Loucy (cell line): Measurements from ENCODE around the gene U2SURP.
A peak's percentile ranks its signal among the peaks of the same experiment; 100 is the strongest.

Experiments used
- H2AFZ ChIP-seq: fragments of 200-600 bp; sonication (generic); 2 replicates; pipeline ENCODE4 v1.6.0; 2016; ENCODE audit warnings: antibody characterized with exemption, mild to moderate bottlenecking, low read length, moderate library complexity
- H3F3A ChIP-seq: fragments of 200-600 bp; 2 replicates; pipeline ENCODE4 v1.6.0; 2016; ENCODE audit warnings: antibody characterized with exemption, low read depth, mild to moderate bottlenecking
- H3K27me3 ChIP-seq: fragments of 200-600 bp; sonication (generic); 2 replicates; pipeline ENCODE4 v1.6.1; 2014; ENCODE audit warnings: low read length, mild to moderate bottlenecking; ENCODE audit not compliant: insufficient read depth, poor library complexity, severe bottlenecking
- H3K36me3 ChIP-seq: fragments of 200-600 bp; sonication (generic); 2 replicates; pipeline ENCODE4 v1.6.1; 2016; ENCODE audit warnings: low read length; ENCODE audit not compliant: insufficient read depth
- H3K4me1 ChIP-seq: fragments of 200-600 bp; sonication (generic); 2 replicates; pipeline ENCODE4 v1.5.1; 2014; ENCODE audit warnings: low read length, mild to moderate bottlenecking; ENCODE audit not compliant: insufficient read depth, poor library complexity, severe bottlenecking
- H3K4me2 ChIP-seq: fragments of 200-600 bp; sonication (generic); 2 replicates; pipeline ENCODE4 v1.6.0; 2014; ENCODE audit warnings: antibody characterized with exemption, low read length, low read depth, mild to moderate bottlenecking; ENCODE audit not compliant: poor library complexity, severe bottlenecking
- H3K4me3 ChIP-seq: fragments of 200-600 bp; sonication (generic); 2 replicates; pipeline ENCODE4 v1.5.1; 2014; ENCODE audit warnings: low read length, mild to moderate bottlenecking, mixed read lengths; ENCODE audit not compliant: poor library complexity, severe bottlenecking
- H3K79me2 ChIP-seq: fragments of 200-600 bp; sonication (generic); 2 replicates; pipeline ENCODE4 v1.6.1; 2014; ENCODE audit warnings: low read length; ENCODE audit not compliant: insufficient read depth
- H3K9ac ChIP-seq: fragments of 200-600 bp; sonication (generic); 2 replicates; pipeline ENCODE4 v1.6.0; 2014; ENCODE audit warnings: mild to moderate bottlenecking, low read depth, low read length, moderate library complexity; ENCODE audit not compliant: poor library complexity, severe bottlenecking
- H3K9me2 ChIP-seq: fragments of 200-600 bp; sonication (generic); replicated peaks from 2 replicates; pipeline ENCODE4 v1.6.1; 2016; ENCODE audit warnings: low read depth, low read length, mixed read lengths
- H3K9me3 ChIP-seq: fragments of 200-600 bp; sonication (generic); 2 replicates; pipeline ENCODE4 v1.6.1; 2014; ENCODE audit warnings: mild to moderate bottlenecking, antibody characterized with exemption, low read length, low read depth; ENCODE audit not compliant: insufficient read depth
- H4K20me1 ChIP-seq: fragments of 200-600 bp; sonication (generic); 2 replicates; pipeline ENCODE4 v1.6.0; 2014; ENCODE audit warnings: antibody characterized with exemption, low read length, mild to moderate bottlenecking; ENCODE audit not compliant: insufficient read depth, poor library complexity, severe bottlenecking
- EZH2phosphoT487 ChIP-seq: fragments of 200-600 bp; IDR thresholded peaks from 2 replicates; pipeline ENCODE4 v1.6.1; 2018; ENCODE audit warnings: antibody characterized with exemption, mild to moderate bottlenecking, moderate library complexity, borderline replicate concordance
- TF ChIP-seq, protein P1 (sequence below): fragments of 200-600 bp; sonication (generic); conservative IDR thresholded peaks from 2 replicates; pipeline ENCODE4 v1.5.1; 2014; ENCODE audit warnings: mild to moderate bottlenecking, antibody characterized with exemption, low read length

Gene U2SURP

DNA sequence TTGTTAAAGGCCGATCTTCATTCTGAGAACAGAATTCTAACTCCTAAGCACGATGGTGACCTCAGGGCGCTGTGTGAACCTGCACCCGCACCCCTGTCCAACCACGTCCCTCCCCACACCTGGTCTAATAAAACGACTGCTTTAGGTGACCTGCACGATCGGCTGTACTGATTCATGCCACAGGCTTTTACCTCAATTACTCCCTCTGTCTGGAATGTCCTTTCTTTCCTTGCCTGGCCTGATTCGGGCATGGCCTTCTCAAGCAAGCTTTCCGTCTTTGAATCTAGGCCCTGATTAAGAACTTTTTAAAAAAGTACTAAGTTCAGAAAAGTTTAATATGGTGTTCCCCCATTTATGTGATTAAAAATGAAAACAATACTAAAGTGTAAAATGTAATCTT is 842 bp upstream of the U2SURP start:
- peak overlapping the region; percentile 97 for H3K4me2 ChIP-seq
- H3F3A ChIP-seq, result no peaks in the 10 kb centered on the region
- H3K9me3 ChIP-seq, result no peaks in the 10 kb centered on the region
- H3K9me2 ChIP-seq, result no peaks in the 10 kb centered on the region
- peaks cover 50% of the 10 kb centered on the region for H3K79me2 ChIP-seq
- H3K9ac ChIP-seq, result peak overlapping the region; percentile 89
- H3K4me1 ChIP-seq, result peaks cover 22% of the 10 kb centered on the region
- H4K20me1 ChIP-seq, result peaks cover 29% of the 10 kb centered on the region
- H3K4me3 ChIP-seq, result peak overlapping the region; percentile 85
- TF ChIP-seq, protein P1, sequence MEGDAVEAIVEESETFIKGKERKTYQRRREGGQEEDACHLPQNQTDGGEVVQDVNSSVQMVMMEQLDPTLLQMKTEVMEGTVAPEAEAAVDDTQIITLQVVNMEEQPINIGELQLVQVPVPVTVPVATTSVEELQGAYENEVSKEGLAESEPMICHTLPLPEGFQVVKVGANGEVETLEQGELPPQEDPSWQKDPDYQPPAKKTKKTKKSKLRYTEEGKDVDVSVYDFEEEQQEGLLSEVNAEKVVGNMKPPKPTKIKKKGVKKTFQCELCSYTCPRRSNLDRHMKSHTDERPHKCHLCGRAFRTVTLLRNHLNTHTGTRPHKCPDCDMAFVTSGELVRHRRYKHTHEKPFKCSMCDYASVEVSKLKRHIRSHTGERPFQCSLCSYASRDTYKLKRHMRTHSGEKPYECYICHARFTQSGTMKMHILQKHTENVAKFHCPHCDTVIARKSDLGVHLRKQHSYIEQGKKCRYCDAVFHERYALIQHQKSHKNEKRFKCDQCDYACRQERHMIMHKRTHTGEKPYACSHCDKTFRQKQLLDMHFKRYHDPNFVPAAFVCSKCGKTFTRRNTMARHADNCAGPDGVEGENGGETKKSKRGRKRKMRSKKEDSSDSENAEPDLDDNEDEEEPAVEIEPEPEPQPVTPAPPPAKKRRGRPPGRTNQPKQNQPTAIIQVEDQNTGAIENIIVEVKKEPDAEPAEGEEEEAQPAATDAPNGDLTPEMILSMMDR, result no peak
- TF ChIP-seq EZH2phosphoT487, result no peak
- peak overlapping the region; percentile 90 for H2AFZ ChIP-seq
- no peaks in the 10 kb centered on the region for H3K36me3 ChIP-seq
- H3K27me3 ChIP-seq, result no peaks in the 10 kb centered on the region

- Histone ChIP-seq H3K79me2 (peaks cover 54% of the 10 kb centered on the region), H4K20me1 (peaks cover 34% of the 10 kb centered on the region), H2AFZ (peak overlapping the region; percentile 90), H3K4me1 (peaks cover 27% of the 10 kb centered on the region), H3K9ac (peak overlapping the region; percentile 89), H3K4me2 (peak overlapping the region; percentile 97), H3K9me3 (no peaks in the 10 kb centered on the region), H3F3A (no peaks in the 10 kb centered on the region), H3K9me2 (no peaks in the 10 kb centered on the region), H3K4me3 (peak overlapping the region; percentile 85), H3K36me3 (no peaks in the 10 kb centered on the region), H3K27me3 (no peaks in the 10 kb centered on the region)
- no peak for TF ChIP-seq EZH2phosphoT487
- TF ChIP-seq, protein P1, result no peak
Observed at GRCh38 chr3:143001034-143001368, 369 bp upstream of the U2SURP start.

GRCh38 chr3:143002083-143002712 is 828 bp downstream of the U2SURP start:
- H3K9me3 ChIP-seq, result no peaks in the 10 kb centered on the region
- peaks cover 66% of the 10 kb centered on the region for H3K79me2 ChIP-seq
- peaks cover 46% of the 10 kb centered on the region for H4K20me1 ChIP-seq
- peaks cover 29% of the 10 kb centered on the region for H3K4me1 ChIP-seq
- H3K36me3 ChIP-seq, result no peaks in the 10 kb centered on the region
- no peaks in the 10 kb centered on the region for H3F3A ChIP-seq
- H3K4me2 ChIP-seq, result peak overlapping the region; percentile 87
- peak overlapping the region; percentile 89 for H3K9ac ChIP-seq
- no peaks in the 10 kb centered on the region for H3K27me3 ChIP-seq
- H3K4me3 ChIP-seq, result peak overlapping the region; percentile 85
- H3K9me2 ChIP-seq, result no peaks in the 10 kb centered on the region
- no peak for TF ChIP-seq EZH2phosphoT487
- TF ChIP-seq, protein P1, result no peak
- peak overlapping the region; percentile 90 for H2AFZ ChIP-seq
